Left cardiac atrium (tissue), 4 donors: Measurements from ENCODE around the gene SCP2. TPM values are rescaled to one million over a fixed set of nuclear protein-coding genes. Genes with fewer than 3 reads are reported as not detected.
A peak's percentile ranks its signal among the peaks of the same experiment; 100 is the strongest.
"Not testable (repeated sequence)": the region's sequence is repeated elsewhere in the genome, so short reads cannot be mapped to it uniquely, and the experiment has no call there.

Experiments used
- ATAC-seq, 2 donors: fragments of 200-7000 bp; cut with Tn5 transposase; one replicate each; pipeline ENCODE4 v1.9.1; 2020; ENCODE audit warnings: mild to moderate bottlenecking in 2 of 2, moderate library complexity in 2 of 2
- DNase-seq: peaks from one replicate; pipeline ENCODE4 v3.0.0-alpha.2; 2020
- intact Hi-C, 2 donors: fragments of 100-400 bp; cut with DNase I; formaldehyde crosslinking; loops; one replicate each; pipeline versions ENCODE4 v1.14.1 to v1.15.1; 2022 to 2023
- total RNA-seq, 2 donors: library from RNA; stranded (reverse); fragmentation: NEBNext Ultra II Directional; extraction: Animal tissue kit (Norgen Biotek cat#: 25700); gene quantifications; one replicate each; pipeline ENCODE4 v1.2.1, GENCODE V29; 2021
- donor health status: DM: no; HTN: yes; CAD: no.
- donor health status: DM: no; HTN: yes; CAD: no; lungs with severe emphysema.
- donor health status: DM: yes; HTN: yes; CAD: no.
- donor health status: Dilated cardiomyopathy.

The SCP2 gene
- total RNA-seq, 2 donors from 2014 or later, result 126 to 148 TPM

DNA sequence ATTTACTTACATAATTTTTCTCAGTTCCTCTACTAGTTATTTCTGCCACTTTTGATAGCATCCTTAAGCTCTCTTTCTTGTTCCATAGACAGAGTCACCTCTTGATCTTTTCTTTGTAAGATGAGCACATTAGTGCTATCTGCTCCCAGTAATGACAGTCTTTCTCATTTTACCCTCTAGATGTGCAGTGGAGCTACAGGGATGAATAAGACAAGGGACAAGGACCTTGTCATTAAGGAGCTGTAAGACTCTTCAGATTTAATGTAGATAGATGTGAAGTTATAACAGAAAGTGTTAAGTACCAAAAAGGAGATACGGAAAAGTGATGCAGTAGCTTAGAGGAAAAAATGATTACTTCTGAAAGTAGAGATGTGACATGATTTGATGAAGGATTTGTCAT lies 20.4 kb downstream of the SCP2 start:
- intact Hi-C loops, result no loop called here
- DNase-seq, result no peak
- no peak for ATAC-seq

DNA sequence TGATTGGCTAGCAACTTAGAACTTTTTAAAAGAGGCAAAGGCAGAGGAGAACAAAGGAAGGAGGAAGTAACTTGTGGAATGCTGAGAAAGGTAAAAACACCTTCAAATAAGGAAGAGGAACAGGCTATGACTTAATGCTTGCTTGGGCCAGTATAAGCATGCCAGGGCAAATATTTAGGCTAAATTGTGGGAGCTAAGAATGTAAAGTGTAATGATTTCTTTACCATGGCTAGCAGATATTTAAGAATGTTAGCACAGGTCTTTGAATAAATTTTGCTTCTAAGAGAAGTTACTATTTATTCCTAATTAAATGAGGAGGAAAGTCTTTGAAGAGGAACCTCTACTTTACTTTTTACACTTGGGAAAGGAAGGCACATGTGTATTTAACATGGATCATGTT lies 22.5 kb downstream of the SCP2 start:
- DNase-seq, ATAC-seq, intact Hi-C loops: not testable (repeated sequence)

DNA sequence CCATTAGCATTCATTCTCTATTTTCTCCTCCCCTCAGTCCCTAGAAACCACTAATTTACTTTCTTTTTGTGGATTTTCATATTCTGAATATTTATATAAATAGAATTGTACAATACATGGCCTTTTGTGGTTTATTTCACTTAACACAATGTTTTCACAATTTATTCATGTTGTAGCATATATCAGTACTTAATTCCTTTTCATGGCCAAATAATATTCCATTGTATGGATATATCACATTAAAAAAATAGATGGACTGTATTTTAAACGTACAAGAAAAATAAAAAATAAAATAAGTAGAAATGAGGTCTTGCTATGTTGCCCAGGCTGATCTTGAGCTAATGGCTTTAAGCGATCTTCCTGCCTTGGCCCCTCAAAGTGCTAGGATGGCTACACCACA lies 25.0 kb downstream of the SCP2 start:
- intact Hi-C loops, result no loop called here

DNA sequence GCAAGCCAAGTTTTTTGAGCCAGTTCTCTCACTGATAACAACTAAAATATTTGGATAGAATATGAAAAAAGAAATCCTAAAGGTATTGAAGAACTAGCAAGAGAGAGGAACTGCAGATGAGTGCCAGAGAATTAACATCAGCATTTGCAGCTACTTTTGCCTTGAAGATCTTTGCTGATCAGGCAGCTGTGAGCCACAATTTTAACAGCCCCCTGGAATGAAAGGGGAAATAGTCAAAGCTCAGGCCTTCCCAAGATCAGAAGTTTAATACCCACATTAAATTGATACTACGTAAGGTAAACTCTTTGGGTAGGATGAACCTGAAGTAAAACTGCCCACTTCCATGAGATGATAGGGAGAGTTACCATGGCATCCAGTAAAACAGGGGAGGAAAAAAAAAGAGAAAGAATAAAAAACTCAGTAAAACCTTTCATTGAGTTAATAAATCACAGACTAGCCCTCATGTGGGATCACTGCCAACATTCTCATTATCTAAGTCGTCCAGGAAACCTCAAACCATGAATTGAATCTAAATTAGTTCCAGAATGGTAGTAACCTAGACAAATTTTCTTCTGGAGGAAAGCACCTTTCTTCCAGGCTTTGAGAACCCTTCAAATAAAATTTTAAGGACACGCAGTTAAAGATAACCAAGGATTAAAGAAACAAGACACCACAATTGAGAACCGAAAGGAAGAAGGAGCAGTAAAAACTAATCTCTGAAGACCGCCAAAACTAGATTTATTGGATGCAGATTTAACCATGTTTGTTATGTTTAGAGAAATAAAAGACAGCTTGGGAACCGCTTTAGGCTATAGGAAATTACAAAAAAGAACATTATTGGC lies 28.3 kb downstream of the SCP2 start:
- no peak for DNase-seq
- ATAC-seq, result peak in 1 of 2 donors; percentile 57
- intact Hi-C loops, result no loop called here

More for the DNA sequence above, 25.0 kb downstream of the SCP2 start:
- DNase-seq (no peak), ATAC-seq (no peak)

GRCh38 chr1:52963101-52963500 lies 36.0 kb downstream of the SCP2 start:
- DNase-seq (no peak), ATAC-seq (no peak)
- intact Hi-C loops, result no loop called here

DNA sequence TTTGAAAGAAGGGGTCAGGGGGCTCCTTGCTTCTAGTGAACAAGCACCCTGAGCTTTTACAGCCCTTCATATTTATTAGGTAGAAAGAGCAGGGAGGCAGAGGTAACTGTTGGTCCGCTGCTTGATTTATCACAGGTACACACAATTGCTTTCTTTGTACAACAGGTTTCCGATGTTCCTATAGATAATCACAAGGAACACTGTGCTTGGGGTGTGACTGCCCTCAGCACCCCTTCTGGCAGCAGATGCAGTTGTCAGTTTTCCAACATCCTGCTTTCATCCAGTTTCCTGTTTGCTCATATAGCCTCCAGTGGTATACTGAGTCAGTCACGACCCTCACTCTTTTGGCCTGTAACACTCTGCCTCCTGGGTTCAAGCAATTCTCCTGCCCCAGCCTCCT lies 40.6 kb downstream of the SCP2 start:
- ATAC-seq, result no peak
- intact Hi-C loops, result no loop called here
- no peak for DNase-seq

DNA sequence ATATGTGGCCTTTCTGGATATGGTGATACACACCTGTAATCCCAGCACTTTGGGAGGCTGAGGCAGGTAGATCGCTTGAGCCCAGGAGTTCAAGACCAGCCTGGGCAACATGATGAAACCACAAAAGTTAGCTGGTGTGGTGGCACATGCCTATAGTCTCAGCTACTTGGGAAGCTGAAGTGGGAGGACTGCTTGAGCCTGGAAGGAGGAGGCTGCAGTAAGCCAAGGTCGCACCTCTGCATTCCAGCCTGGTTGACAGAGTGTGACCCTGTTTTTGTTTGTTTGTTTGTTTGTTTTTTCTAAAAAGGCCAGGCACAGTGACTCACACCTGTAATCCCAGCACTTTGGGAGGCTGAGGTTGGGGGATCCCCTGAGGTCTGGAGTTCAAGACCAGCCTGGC lies 42.2 kb downstream of the SCP2 start:
- intact Hi-C loops, DNase-seq, ATAC-seq: not testable (repeated sequence)

DNA sequence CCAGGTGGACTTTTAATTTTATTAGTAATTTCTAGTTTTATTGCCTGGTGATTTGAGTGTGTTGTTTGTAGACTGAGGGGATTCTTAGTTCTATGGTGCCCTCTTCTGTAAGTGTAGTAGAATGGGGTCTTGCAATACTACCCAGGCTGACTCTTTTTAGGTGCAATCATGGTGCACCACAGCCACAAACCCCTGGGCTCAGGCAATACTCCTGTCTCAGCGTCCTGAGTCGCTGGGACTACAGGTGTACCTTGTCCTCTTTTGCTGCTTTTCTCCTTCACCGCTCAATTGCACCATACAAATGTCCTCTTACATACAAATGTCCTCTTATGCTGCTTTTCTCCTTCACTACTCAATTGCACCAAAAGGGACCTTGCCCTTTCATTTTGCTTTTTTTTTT lies 43.1 kb downstream of the SCP2 start:
- intact Hi-C loops, result no loop called here
- DNase-seq (no peak), ATAC-seq (no peak)

GRCh38 chr1:52973841-52974240 lies 46.8 kb downstream of the SCP2 start:
- intact Hi-C loops, result no loop called here
- DNase-seq, result no peak
- no peak for ATAC-seq

- ATAC-seq (no peak), DNase-seq (no peak)
- intact Hi-C loops, result no loop called here
Measured at GRCh38 chr1:52976183-52977035, 49.3 kb downstream of the SCP2 start.

GRCh38 chr1:52978045-52978444 lies 51.0 kb downstream of the SCP2 start:
- ATAC-seq, result no peak
- intact Hi-C loops, result no loop called here
- no peak for DNase-seq

- intact Hi-C loops, ATAC-seq, DNase-seq: not testable (repeated sequence)
Measured at GRCh38 chr1:52992733-52993132, 65.7 kb downstream of the SCP2 start.

DNA sequence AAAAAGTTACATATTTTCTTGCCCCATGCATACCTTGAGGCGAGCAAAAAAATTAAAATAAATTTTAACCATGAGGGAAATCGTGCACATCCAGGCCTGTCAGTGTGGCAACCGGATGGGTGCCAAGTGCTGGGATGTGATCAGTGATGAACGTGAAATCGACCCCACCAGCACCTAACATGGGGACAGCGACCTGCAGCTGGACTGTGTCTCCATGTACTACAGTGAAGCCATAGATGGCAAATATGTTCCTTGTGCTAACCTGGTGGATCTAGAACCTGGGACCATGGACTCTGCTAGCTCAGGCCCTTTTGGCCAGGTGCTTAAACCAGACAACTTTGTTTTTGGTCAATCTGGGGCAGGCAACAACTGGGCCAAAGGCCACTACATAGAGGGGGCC lies 67.6 kb downstream of the SCP2 start:
- intact Hi-C loops, result no loop called here
- ATAC-seq (no peak), DNase-seq (no peak)

DNA sequence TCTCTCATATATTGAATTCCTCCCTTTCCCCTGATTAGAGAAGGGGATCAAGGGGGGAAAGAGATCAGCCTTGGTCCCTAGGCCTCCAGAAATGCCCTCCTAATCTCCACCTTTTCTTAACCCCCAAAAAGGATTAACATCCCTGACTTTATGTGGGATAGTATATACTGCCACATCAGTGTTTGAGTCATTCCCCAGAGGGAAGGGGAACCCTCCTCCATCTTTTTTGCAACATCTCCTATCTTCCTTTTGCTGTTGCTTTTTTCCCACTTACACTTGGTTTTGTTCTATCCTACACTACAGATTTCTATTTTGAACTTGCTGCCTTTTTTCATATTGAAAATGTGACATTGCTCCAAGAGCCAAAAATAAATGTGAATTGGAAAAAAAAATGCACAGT lies 69.6 kb downstream of the SCP2 start:
- no peak for DNase-seq
- ATAC-seq, result no peak
- intact Hi-C loops, result no loop called here

- intact Hi-C loops, result no loop called here
- no peak for DNase-seq
- no peak for ATAC-seq
Measured at GRCh38 chr1:53001128-53001527, 74.1 kb downstream of the SCP2 start.

DNA sequence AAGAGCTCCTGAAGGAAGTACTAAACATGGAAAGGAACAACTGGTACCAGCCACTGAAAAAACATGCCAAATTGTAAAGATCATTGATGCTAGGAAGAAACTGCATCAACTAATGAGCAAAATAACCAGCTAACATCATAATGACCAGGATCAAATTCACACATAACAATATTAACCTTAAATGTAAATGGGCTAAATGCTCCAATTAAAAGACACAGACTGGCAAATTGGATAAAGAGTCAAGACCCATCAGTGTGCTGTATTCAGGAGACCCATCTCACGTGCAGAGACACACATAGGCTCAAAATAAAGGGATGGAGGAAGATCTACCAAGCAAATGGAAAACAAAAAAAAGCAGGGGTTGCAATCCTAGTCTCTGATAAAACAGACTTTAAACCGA lies 79.5 kb downstream of the SCP2 start:
- ATAC-seq, intact Hi-C loops, DNase-seq: not testable (repeated sequence)

DNA sequence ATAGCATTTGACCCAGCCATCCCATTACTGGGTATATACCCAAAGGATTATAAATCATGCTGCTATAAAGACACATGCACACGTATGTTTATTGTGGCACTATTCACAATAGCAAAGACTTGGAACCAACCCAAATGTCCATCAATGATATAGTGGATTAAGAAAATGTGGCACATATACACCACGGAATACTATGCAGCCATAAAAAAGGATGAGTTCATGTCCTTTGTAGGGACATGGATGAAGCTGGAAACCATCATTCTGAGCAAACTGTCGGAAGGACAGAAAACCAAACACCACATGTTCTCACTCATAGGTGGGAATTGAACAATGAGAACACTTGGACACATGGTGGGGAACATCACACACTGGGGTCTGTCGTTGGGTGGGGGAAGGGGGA lies 83.2 kb downstream of the SCP2 start:
- intact Hi-C loops, ATAC-seq, DNase-seq: not testable (repeated sequence)

GRCh38 chr1:53011175-53011574 lies 84.1 kb downstream of the SCP2 start:
- ATAC-seq, result no peak
- intact Hi-C loops, result no loop called here
- DNase-seq, result no peak

DNA sequence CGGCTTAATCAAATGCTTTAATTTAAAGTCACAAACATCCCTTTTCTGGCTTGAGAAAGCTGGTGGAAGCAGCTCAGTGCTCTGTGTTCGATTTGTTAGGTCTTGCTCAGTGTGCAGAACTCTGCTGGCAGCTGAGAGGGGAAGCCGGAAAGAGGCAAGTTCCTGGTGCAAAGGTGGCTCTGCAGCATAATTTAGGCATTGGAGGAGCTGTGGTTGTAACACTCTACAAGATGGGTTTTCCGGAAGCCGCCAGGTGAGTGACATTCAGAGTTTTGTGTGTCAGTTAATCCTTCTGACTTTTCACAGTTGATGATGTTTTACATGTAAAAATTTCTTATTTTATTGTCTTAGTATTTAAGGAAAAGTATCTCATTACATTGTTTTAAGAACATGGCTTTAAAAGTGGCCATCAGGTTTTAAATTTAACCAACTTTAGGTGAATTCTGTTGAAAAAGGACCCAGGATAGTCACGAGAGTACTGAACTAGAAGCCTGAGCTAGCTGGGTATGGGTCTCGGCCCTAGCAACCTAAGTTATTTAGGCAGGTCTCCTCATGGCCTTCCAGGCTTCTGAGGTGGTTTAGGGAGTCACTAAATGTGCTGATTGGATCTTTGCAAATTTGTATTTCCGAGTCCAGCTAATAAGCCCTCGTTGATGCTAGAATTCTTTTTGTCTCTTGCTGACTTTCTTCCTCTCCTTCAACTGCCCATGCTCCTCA lies 87.9 kb downstream of the SCP2 start:
- peak; percentile 97 to 99 for ATAC-seq
- intact Hi-C loops, result no loop called here
- DNase-seq, result peak; percentile 73

- intact Hi-C loops, result no loop called here
- DNase-seq, result no peak
- no peak for ATAC-seq
Measured at GRCh38 chr1:53015508-53015860, 88.4 kb downstream of the SCP2 start.
